ENCODE data around the gene CD36.

DNA sequence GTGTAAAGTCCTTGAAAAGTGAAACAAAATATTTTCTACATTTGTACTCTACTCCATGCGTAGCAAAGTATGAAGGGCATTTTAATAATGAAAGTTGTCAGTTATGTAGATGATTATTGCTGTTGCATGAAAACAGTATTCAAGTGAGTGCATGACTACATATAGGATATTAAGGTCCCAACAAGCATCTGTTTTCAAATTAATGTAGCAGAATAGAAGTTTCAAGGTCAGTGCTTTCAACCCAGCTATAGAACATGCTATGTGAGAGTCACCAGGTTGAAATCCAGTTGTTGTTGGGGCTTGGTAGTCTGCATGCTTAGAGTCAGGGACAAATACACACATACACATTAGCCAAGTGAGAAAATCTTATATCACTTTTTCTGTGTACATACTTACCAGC is 14.8 kb downstream of the CD36 start:
- no peak for TF ChIP-seq POLR2A (IDR thresholded peaks at IDR 0.05)
- TF ChIP-seq, protein P1, sequence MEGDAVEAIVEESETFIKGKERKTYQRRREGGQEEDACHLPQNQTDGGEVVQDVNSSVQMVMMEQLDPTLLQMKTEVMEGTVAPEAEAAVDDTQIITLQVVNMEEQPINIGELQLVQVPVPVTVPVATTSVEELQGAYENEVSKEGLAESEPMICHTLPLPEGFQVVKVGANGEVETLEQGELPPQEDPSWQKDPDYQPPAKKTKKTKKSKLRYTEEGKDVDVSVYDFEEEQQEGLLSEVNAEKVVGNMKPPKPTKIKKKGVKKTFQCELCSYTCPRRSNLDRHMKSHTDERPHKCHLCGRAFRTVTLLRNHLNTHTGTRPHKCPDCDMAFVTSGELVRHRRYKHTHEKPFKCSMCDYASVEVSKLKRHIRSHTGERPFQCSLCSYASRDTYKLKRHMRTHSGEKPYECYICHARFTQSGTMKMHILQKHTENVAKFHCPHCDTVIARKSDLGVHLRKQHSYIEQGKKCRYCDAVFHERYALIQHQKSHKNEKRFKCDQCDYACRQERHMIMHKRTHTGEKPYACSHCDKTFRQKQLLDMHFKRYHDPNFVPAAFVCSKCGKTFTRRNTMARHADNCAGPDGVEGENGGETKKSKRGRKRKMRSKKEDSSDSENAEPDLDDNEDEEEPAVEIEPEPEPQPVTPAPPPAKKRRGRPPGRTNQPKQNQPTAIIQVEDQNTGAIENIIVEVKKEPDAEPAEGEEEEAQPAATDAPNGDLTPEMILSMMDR (IDR thresholded peaks at IDR 0.05 in 4 of 5, conservative IDR thresholded peaks at IDR 0.05 in 1 of 5), result no peak

Data from gastrocnemius medialis (tissue), 4 donors.